PC-3 (cell line): Measurements from ENCODE around the gene LPCAT1. TPM values are rescaled to one million over a fixed set of nuclear protein-coding genes. Genes with fewer than 3 reads are reported as not detected.

Experiments
- ATAC-seq: fragments of 200-7000 bp; cut with Tn5 transposase; 2 replicates; pipeline ENCODE4 v1.9.1; 2020; ENCODE audit warnings: mild to moderate bottlenecking, moderate library complexity
- BruUV-seq: library from RNA; stranded (reverse); fragments of 400-500 nt; replicated peaks from 2 replicates; lab custom pipeline; 2021; lab: Mats Ljungman, UMichigan
- CTCF ChIA-PET: fragments of 300-600 bp; sonication (Branson Sonifier 250); formaldehyde crosslinking; loops from one replicate; lab custom pipeline; 2022; ENCODE audit warnings: antibody characterized with exemption; lab: Charles Lee
- POLR2A ChIA-PET: fragments of 300-600 bp; sonication (Branson Sonifier 250); formaldehyde crosslinking; loops from one replicate; lab custom pipeline; 2022; ENCODE audit warnings: antibody characterized with exemption; ENCODE audit not compliant: unreplicated experiment; lab: Charles Lee
- DNase-seq: peaks from one replicate; pipeline ENCODE4 v3.0.0-alpha.2; 2015
- H2AFZ ChIP-seq: fragments of 300-600 bp; sonication (generic); 2 replicates; pipeline ENCODE4 v1.6.0; 2016; ENCODE audit warnings: antibody characterized with exemption, low read length
- H3F3A ChIP-seq: fragments of 300-600 bp; sonication (generic); one replicate; pipeline ENCODE4 v1.6.0; 2017; ENCODE audit warnings: antibody characterized with exemption, low read length, control low read depth, mild to moderate bottlenecking; ENCODE audit not compliant: unreplicated experiment
- H3K27ac ChIP-seq: fragments of 300-600 bp; sonication (generic); 2 replicates; pipeline ENCODE4 v1.5.1; 2016; ENCODE audit warnings: mild to moderate bottlenecking, low read length
- H3K27me3 ChIP-seq: fragments of 300-600 bp; sonication (generic); 2 replicates; pipeline ENCODE4 v1.6.1; 2016; ENCODE audit warnings: low read length, mixed read lengths
- H3K36me3 ChIP-seq: fragments of 300-600 bp; sonication (generic); 2 replicates; pipeline ENCODE4 v1.6.1; 2016; ENCODE audit warnings: low read depth, mixed run types, low read length, mixed read lengths
- H3K4me1 ChIP-seq: fragments of 300-600 bp; sonication (generic); 2 replicates; pipeline ENCODE4 v1.5.1; 2016; ENCODE audit warnings: low read length; ENCODE audit not compliant: insufficient read depth
- H3K4me2 ChIP-seq: fragments of 300-600 bp; sonication (generic); 2 replicates; pipeline ENCODE4 v1.6.0; 2016; ENCODE audit warnings: low read length
- H3K4me3 ChIP-seq: fragments of 300-600 bp; sonication (generic); 2 replicates; pipeline ENCODE4 v1.5.1; 2016; ENCODE audit warnings: mild to moderate bottlenecking, low read length, mixed read lengths
- H3K79me2 ChIP-seq: fragments of 300-600 bp; sonication (generic); 2 replicates; pipeline ENCODE4 v1.6.1; 2017; ENCODE audit warnings: low read length, mixed read lengths
- H3K9ac ChIP-seq: fragments of 300-600 bp; sonication (generic); 2 replicates; pipeline ENCODE4 v1.6.0; 2016; ENCODE audit warnings: mild to moderate bottlenecking, low read length
- H3K9me2 ChIP-seq: fragments of 300-600 bp; sonication (generic); replicated peaks from 2 replicates; pipeline ENCODE4 v1.6.1; 2016; ENCODE audit warnings: mixed run types, low read length, mixed read lengths
- H3K9me3 ChIP-seq: fragments of 300-600 bp; sonication (generic); 2 replicates; pipeline ENCODE4 v1.6.1; 2016; ENCODE audit warnings: low read length, mixed read lengths
- H4K20me1 ChIP-seq: fragments of 300-600 bp; sonication (generic); 2 replicates; pipeline ENCODE4 v1.6.1; 2016; ENCODE audit warnings: low read length, mixed read lengths
- CTCF ChIP-seq: fragments of 300-600 bp; sonication (generic); conservative IDR thresholded peaks from 2 replicates; pipeline ENCODE4 v1.5.1; 2017; ENCODE audit warnings: antibody characterized with exemption, low read depth, mild to moderate bottlenecking, low read length
- EZH2 ChIP-seq: fragments of 300-600 bp; sonication (generic); IDR thresholded peaks from one replicate; pipeline ENCODE4 v1.6.1; 2017; ENCODE audit warnings: antibody characterized with exemption, mild to moderate bottlenecking, low read length; ENCODE audit not compliant: unreplicated experiment
- EZH2phosphoT487 ChIP-seq: fragments of 300-600 bp; sonication (generic); IDR thresholded peaks from 2 replicates; pipeline ENCODE4 v1.6.1; 2018; ENCODE audit warnings: mild to moderate bottlenecking, antibody characterized with exemption, low read length, borderline replicate concordance
- intact Hi-C: fragments of 100-400 bp; cut with micrococcal nuclease; formaldehyde crosslinking; loops from 2 replicates; pipeline ENCODE4 v1.9.0; 2023
- total RNA-seq: library from RNA; depleted of rRNA; stranded (reverse); fragments of >200 nt; gene quantifications from 2 replicates; pipeline ENCODE4 v1.2.3, GENCODE V29; 2014

LPCAT1 gene
- total RNA-seq, 1 experiment from 2014 or later = 121 TPM

GRCh38 chr5:1421521-1422341 lies 102.0 kb downstream of the LPCAT1 start:
- Histone ChIP-seq H3K27me3 (no peaks in the 10 kb centered on the region), H3K9me2 (no peaks in the 10 kb centered on the region), H3K79me2 (no peaks in the 10 kb centered on the region), H3K4me1 (no peaks in the 10 kb centered on the region), H3K4me3 (no peak overlapping the region), H3K9ac (no peak overlapping the region), H3K27ac (no peak overlapping the region), H3K36me3 (no peaks in the 10 kb centered on the region), H2AFZ (no peak overlapping the region), H3K9me3 (no peaks in the 10 kb centered on the region), H3K4me2 (no peak overlapping the region), H3F3A (no peaks in the 10 kb centered on the region), H4K20me1 (no peaks in the 10 kb centered on the region)
- intact Hi-C loops = no loop called here
- TF ChIP-seq EZH2phosphoT487 (no peak), CTCF (no peak), EZH2 (no peak)
- ChIA-PET CTCF (no interaction called here), POLR2A (no interaction called here)
- ATAC-seq (no peak), DNase-seq (no peak)
- BruUV-seq = no TSS peak

DNA sequence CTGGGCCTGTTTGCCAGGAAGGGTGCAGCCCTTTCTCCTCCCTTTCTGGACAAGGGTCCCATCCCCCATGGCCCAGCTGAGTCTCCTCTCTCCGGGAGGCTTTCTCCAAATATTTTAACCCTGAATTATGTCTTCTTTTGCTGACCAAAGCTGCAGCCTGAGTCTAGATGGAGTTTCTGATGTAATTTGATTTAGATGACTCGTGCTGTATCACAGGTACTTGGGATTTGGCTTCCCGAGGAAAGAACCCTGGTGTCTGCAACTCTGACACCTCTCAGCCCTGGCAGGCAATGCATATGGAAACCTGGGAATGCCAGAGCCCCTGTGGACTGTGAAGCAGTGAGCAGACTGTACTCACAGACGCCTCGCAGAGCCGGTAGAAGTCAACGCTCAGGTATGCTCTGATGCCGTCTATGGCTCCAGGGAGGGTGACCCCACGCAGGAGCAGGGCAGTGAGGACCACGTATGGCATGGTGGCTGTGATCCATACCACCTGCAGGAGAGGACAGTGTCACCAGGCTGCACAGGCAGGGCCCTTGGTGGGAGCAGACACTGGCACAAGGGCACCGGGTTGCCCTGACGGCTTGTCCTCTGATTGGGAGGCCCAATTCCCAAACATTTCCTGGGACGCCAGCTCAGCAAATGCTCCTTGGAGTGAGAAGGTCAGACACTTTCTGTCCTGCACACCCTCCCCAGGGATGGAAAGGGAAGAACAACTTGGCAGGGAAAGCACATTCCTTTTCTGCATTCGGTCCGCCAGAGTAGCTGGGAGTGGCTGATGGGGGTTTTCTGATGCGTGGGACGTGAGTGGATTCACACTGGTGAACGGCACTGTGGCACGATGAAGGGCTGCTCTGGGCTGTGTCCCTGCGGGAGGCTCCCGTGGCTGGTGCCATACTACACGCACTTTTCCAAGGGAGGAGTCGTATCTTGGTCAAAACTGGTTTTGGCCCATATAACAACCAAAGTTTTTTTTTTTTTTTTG lies 103.3 kb downstream of the LPCAT1 start:
- ChIA-PET POLR2A (no interaction called here), CTCF (no interaction called here)
- Histone ChIP-seq H2AFZ (no peak overlapping the region), H3K9me2 (no peaks in the 10 kb centered on the region), H3K36me3 (no peaks in the 10 kb centered on the region), H3K4me2 (no peak overlapping the region), H3F3A (no peaks in the 10 kb centered on the region), H3K4me1 (no peaks in the 10 kb centered on the region), H4K20me1 (no peaks in the 10 kb centered on the region), H3K9ac (no peak overlapping the region), H3K27me3 (no peaks in the 10 kb centered on the region), H3K4me3 (no peak overlapping the region), H3K79me2 (no peaks in the 10 kb centered on the region), H3K9me3 (no peaks in the 10 kb centered on the region), H3K27ac (no peak overlapping the region)
- DNase-seq (peak; percentile 31), ATAC-seq (peak; percentile 31; the same call in 1 of the 2 replicates)
- BruUV-seq = no TSS peak
- intact Hi-C loops = no loop called here
- TF ChIP-seq CTCF = no peak
- no peak for TF ChIP-seq EZH2
- TF ChIP-seq EZH2phosphoT487 = no peak
